ENCODE measurements around the gene TMEFF2.

Gene TMEFF2

DNA sequence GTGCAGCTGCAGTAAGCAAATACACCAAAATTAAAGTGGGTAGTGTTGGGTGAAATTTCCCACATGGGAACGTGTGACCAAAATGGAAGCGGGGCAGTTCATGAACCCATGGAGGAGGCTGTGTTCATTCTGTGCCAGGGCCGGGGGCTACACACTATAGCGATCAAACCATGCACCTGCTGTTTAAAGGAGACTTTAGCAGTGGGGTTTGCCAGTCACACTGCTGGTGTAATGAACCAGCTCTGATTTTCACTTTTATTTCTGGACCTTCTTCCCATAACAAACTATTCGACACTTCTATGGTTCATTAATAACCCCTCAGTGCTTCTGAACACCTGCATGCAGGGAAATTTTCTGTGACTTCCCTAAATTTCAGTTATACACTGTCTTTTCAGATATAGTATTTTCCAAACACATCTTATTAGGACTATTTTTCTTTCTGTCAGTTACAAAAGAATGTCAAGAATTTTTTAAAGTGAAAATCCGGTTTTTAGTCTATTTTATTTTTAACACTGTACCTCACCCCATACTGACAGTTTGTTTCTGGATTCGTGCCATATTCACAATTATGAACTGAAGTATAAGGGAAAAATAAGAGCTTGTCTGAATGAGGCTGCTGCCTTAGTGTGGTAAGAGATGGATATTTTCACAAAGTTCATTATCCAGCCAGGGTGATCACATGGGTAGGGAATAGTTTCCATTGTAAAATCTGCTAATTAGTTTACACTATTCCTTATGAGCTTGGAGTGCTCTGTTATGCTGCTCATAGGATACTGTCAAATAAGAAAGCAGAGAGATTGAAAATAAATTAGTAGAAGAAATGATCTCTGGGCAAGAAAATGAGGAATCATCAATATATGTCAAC lies 236.5 kb downstream of the TMEFF2 start:
- no peak for DNase-seq

DNA sequence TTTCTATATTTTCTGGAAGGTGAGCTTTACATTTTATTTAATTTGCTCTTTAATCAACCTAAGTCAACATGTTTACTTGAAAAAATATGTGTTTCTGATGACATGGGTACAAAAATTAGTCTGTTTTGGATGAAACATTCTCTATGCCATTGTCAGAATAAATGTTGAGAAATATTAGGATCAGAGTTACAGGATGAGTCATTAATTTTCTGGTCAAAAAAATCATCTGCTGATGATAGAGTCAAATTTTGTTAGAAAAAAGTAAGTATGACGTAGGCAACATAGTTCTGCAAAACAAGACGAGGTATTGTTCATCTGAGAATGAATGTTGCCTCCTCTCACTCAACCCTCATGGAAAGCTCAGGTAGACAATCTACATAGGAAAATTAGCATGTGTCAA lies 240.3 kb downstream of the TMEFF2 start:
- no peak for DNase-seq

DNA sequence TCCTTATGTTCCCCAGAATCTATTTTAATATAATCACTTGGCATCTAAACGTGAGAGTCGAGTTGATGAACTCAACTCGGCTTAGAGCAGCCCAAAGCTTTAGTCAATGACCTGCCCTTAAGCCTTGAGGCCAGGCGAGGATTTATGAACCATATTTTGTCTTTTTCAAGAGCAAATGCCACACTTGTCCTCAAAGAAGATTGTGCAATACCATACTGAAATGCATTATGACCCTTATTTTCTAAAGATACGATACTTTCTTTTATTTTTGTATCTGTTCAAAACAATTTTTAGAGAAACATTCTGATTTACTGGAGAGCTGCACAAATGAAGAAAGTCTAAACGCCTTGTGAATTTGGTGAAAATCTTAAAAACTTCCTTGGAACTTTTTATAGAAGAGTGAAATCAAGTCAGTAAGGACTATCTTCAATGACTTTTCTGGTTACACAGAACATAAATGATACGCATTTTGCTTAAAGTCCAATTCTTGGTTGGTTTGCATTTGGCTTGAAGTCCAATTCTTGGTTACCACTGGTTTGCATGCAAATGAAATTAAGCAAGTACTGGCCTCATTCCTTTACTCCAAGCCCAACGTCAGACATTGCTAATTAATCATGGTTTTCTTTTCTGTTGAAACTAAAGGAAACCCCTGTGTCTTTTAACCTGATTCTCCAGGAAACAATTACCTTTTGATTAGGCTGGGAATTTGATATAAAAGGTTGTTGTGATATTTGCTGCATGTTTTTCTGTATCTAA lies 242.0 kb downstream of the TMEFF2 start:
- no peak for DNase-seq

DNA sequence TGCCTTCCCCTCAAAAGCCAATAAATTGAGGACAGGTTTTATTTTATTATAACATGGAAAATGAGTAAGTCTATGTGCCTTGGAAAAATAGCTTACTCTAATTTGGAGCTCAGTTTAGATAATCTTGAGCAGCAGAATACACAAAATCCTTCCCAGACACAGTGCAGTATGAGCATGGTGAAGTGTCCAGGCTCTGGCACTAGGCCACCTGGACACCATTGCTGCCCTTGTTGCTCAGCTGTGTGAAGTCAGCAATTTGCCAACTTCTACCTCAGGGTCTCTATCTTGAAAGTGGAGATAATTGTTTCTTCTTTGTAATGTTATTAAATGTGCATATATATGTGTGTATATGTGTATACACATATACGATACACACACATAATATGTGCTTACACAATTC lies 242.9 kb downstream of the TMEFF2 start:
- DNase-seq: no peak

DNA sequence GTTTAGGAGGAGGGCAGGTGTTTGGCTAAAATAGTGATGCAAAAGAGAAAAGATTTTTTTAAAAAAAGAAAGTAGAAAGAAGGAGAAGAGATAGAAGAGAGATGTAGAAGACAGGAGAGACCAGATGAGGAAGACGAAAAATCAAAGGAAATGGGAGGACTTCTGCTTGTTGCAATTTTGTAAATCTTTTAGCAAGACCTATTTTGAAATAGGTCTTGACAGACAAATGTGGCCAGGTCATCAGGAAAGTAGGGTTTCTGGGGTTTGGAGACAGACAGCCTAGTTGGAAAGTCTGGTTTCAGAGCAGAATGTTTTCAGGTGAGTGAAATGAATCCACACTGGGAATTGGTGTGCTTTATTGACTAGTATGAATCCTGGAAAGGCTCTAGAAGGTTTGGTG lies 243.4 kb downstream of the TMEFF2 start:
- no peak for DNase-seq

DNA sequence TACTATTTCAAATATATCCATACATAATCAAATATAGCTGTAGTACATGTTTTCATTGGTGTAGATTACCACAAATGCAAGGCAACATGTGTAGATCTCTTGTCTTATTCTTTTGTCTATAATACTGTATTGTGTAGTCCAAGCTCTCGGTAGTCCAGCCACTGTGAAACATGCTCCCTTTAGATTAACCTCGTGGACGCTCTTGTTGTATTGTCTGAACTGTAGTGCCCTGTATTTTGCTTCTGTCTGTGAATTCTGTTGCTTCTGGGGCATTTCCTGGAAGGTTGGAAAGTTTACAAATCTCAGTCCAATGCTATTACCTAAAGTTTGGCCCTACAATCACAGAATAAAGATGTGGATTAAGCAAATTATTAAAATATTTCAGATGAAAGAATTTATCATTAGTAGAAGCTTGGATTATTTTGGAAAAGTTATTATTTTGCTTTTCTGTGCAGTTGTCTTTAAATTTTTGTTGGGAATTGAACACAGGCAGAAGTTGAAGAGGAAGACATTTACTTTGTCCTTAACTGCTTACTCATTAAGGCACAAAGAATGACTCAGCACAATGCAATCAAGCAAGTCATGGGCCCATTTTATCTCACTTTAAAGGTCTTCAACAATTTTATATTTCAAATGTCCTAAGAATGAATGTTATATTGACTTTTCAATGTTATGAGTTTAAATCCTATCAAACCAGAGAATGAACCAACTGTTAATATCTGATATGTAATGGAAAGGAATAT lies 244.4 kb downstream of the TMEFF2 start:
- no peak for DNase-seq

DNA sequence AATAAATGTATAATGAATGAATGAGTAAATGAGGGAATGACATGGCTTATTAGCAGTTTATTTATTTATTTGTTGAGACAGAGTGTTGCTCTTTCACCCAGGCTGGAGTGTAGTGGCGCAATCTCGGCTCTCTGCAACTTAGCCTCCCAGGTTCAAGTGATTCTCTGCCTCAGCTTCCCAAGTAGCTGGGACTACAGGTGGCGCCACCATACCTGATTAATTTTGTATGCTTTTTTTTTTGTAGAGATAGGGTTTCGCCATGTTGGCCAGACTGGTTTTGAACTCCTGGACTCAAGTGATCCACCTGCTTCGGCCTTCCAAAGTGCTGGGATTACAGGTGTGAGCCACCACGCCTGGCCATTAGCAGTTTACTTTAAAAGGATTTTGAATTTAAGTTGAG lies 247.5 kb downstream of the TMEFF2 start:
- no peak for DNase-seq

DNA sequence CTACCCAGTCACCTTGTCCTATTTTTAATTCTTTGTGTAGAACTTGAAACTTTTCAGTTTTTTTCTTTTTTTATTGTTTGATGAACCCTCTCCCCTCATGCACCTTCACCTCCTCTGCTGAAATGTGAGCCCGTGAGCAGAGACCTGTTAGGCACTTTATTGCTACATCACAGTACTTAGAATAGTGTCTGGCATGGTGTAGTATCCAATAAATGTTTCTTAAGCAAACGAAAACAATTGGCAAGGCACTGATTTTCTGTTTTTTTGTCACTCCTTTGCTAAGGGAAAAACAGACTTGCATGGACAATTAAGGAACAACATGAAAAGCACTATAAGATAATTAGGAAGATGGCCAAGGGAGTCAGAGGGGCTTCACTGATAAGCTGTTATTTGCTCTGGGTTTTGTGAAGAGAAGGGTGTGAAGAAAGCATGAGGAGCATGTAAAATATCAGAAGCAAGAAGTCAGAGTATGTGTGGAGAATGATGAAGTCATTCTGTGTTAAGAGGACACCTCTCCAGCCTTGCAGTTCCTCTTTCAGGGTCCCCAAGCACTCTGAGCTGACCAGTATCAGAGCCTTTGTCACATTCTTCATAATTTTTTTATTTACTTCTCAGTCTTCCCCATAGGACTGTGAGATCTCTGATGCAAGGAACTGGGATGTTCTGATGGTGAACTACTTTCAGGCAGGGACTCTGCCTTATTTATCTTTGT lies 248.1 kb downstream of the TMEFF2 start:
- no peak for DNase-seq

DNA sequence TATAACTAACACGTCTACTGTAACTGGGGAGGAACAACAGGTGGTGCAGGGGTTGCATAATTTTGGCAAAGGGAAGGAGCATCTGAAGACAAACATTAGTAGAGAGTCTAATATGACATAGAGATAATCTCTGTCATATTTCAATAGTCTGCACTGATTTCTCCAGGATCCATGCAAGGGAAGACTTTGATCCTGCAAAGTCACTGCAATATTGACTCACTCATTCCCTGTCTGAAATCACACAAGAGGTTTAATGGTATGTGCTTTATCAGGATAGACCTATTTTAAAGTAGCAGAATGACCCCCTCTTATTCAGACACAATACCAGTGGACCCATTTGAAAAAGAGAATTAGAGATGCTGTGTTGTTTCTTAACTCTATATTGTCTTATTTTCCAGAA lies 249.1 kb downstream of the TMEFF2 start:
- no peak for DNase-seq

DNA sequence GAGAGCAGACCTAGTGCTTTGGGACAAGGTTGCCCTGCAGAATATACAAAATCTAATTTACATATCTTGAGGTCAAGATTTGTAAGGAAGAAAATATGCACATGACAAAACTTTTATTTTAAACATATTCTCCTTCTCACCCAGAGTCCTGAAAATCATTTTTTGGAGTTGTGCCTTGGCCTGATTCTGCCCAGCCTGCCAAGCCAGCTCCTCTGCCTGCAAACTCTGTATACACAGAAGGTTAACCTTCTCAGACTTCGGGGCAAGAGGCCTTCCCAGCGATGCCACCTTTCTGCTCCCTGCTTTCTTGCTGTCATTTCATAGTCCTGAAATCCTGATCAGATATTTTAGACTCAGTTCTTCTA lies 252.0 kb downstream of the TMEFF2 start:
- DNase-seq: no peak

DNA sequence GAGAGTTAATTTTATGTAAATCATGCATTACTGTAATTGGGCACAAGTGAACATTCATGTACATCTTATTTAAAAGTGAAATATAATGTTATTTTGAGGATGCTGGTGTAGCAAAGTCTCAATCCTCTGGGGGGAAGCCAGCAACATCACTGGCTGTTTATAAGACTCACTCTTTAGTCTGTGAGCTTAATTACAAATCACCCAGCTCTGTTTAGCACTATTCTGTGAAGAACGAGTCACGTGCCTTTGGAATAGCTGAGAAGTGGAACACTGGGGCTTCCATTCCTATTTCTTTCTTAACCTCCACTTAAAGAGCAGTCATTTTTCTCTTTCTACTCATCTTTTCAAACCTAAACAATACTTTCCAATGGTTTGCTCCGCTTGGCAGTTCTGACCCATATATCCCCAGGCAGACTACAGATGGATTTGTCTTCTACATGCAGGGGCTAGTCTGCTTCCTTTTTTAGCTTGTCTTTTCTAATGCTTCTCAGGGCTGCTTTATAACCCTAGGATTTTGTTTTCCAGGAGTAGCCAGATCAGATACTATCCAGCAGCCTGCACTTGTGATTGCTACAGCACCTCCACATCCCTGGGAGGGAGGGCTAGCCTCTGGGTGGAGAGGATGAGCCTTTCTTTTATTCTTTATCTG lies 252.5 kb downstream of the TMEFF2 start:
- no peak for DNase-seq

DNA sequence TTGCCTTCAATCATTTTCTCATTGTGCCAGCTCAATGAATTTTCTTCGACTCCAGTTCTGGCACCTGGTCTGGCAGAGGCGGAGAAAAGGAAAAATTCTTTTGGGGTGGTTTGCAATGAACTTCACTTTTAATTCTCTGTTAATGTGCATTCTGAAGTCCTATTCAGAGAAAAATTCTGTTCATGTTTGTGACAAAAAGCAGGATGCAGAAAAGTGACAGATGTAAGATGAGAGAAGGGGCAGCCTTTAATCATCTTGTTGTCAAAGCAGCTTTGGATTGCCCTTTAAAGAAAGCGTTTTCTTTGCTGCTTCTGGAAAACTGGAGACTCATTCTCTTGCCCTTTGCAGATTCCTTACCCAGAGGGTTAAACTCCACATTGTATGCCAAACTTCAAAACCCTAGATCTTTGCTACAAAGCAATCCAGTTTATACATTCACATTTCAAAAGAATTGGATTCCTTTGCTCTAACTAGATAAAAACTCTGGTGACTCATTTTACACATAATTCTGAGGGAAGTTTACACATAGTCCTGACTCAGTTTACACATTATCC lies 253.3 kb downstream of the TMEFF2 start:
- no peak for DNase-seq

DNA sequence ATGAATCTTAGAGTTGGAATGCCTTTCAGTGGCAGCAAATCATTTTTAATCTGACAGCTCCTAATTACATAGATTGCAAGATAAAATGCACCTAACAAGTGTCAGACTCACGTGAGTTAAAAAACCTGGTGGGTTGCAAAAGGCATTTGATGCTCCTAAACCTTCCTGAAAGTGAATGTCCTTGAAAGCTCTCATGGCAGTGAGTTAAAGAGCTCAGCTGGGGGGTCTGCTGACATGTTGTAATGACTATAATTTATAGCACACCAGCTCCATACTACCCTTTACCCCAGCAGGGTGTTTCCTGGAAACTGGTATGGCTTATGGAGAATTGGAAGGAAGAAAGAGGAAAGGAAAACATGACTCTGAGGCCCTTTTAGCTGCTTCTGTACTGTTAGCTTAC lies 256.0 kb downstream of the TMEFF2 start:
- no peak for DNase-seq

DNA sequence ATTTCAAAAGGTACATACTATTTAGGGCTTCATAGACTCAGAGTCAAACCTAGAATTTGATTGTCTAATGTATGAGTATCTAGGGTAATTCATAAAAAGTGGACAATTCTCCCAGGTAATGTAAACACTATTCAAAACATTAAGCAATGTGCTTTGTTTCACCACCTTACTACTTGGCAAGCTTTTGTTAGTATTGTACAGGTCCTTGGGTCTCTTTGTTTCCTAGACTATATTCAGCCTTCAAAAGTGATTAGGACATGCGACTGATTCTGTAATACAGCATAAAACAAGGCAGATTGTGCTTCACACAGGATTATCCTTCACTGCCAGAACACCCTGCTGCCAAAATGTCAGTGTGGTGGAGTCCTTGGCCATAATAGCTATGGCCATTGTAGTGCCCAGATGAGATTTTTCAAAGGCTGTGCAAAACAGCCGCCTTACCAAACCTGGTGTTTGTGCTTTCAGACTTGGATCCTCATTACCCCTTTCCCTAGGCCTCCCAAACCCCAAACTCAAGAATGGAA lies 257.8 kb downstream of the TMEFF2 start:
- no peak for DNase-seq

DNA sequence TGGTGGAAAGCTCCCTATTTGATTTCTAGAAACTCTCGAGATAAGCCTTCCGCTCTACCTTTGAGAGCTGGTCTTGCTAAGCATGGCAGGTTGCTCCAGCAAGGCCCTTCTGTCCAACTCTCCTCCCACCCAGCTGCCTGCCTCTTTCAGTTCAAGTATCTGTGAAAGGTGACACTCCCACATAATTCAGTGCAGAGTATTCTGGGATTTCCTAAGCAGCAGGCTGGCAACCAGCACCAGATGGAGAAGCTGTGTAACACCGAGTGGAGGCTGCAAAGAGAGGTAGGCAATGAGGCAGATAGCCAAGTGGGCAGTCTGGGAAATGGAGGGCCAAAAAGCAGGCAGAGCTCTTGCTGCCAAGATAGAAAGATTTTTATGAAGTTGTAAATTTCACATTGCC lies 259.5 kb downstream of the TMEFF2 start:
- DNase-seq: no peak

DNA sequence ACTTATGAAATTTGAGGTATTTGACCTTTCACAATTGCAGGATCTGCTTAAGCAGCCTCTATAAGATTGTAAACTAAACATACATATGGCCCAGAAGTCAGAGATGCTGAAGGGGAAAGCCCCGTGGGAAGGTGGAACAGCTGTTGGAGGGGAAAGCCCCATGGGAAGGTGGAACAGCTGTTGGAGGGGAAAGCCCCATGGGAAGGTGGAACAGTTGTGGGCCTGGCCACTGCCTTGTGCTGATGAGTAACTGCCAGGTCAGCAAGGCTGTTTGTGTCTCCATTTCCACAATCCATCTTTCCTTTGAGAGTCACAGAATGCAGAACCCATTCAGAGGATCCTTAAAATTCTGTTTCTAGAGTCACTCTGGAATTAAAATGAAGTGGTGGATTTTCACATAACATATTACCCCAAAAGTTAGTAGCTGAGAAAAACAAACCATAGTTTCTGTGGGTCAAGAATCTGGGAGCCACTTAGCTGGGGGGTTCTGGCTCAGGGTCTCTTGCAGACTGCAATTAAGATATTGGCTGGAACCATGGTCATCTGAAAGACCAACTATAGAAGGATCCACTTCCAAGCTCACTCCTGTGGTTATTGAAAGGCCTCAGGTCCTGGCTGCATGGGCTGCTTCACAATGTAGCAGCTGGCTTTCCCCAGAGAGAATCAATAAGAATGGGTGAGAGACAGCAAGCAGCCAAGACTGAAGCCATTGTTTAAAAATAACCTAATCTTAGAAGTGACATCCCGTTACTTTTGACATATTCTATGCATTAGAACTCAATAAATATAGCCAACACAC lies 261.2 kb downstream of the TMEFF2 start:
- no peak for DNase-seq

DNA sequence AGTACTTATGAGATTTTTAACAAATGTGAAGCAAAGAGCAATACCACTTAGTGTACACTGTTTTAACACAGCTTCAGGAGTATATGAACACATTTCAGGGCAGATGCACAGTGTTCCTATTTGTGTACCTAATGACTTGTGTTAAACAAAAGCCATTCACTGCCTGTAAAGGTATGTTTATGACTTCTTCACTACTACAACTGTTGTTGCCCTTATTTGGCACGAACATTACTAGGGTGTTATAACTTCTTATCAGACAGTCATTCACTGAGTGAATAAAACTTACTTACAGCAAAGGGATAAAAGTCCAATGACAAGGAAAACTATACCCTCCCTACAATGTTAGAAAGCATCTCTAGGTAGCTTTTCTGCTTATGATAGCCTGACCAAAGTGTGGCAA lies 262.4 kb downstream of the TMEFF2 start:
- DNase-seq: no peak

DNA sequence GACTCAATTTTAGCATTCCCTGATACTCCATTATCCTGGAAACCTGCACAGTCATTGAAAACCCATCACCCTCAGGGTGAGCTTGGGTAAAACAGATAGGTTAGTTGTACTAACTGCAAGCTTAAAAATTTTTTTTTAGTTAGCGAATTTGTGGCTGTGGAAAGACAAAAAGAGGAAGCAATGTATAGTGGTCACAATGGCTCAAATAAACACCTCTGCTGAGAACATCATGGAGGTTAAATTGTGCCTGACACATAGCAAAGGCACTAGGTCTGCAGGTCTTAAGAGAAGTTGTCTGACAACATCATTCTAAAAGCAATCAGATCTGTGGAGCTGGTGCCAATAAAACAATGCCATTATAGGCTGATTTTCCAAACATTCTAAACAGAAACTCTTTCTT lies 263.4 kb downstream of the TMEFF2 start:
- DNase-seq: no peak

DNA sequence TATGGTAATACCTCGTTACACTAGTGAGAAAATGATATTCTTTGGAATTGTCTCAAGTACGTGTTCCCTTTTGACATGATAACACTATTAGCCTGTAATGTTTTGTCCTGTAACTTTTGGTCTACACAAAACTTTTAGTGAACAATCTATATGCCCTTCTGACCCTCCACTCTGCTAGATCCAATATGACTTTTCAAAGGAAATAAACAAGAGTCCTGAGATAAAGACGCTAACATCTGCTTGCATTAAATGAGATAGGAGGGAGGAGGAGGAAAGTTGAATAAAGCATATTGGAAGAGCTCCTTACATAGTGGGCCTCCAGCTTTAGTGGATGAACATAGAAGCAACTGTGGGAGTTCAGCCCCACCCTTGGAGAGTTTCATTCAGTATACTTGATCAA lies 264.5 kb downstream of the TMEFF2 start:
- DNase-seq: no peak

DNA sequence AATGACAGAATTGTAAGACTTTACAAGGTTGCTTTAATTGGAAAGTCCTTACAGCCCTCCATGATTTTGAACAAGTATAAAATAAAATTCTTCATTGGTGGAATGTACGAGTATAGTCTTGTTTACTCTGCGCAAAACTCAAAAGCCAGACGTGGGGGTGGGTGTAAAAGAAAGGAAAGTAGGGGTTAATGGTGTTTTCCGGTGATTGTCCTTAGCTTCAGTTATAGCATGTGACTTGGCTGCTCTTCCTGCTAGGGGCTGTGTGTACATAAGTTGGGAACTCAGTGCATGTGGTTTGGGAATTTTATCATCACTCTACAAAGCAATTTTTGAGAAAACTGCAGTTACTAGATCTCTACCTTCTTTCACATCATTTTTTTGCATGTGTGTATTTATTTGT lies 265.4 kb downstream of the TMEFF2 start:
- DNase-seq: no peak

DNA sequence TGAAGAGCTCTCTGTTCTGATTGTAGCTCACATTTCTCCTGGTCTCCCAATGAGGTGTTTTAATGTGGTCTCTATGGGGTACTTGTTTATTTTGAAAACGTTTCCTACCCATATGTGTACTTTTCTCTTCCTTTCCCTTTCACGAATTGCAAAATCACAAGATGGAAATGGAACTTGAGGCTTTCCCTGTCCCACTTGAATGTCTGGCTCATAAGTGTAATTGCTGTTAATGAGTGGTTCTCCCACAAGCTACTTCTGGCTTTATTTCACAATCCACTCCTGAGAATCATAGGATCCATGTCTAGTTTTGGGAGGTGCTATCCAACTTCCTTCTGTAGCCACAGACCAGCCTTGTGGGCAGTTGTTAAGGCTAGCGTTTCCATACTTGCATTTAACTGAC lies 266.7 kb downstream of the TMEFF2 start:
- no peak for DNase-seq

Measured in CD4-positive, alpha-beta T cell treated with Interleukin-6 for 4 hours (primary cell).